CD4-positive, alpha-beta memory T cell (primary cell): Measurements from ENCODE around the gene TAS2R20. TPM values are rescaled to one million over a fixed set of nuclear protein-coding genes. Genes with fewer than 3 reads are reported as not detected.

Experiments
- polyA plus RNA-seq, 2 donors: library from polyadenylated mRNA; unstranded; fragments of 300-500 nt; fragmentation: Illumina TruSeq; gene quantifications; one replicate each; pipeline ENCODE4 v1.2.3, GENCODE V29; 2021
- total RNA-seq, 2 experiments: library from RNA; stranded (reverse); gene quantifications; one replicate each; pipeline ENCODE4 v1.2.3, GENCODE V29; 2021

Gene TAS2R20
- total and polyA plus RNA-seq, 4 experiments from 2014 or later, result 0.14 to 2.5 (median 1.3) TPM; not detected in 1

Other genes starting within 250 kb of the TAS2R20 start
- not detected for gene TAS2R7, start 195.7 kb downstream of the TAS2R20 start, total RNA-seq
- gene TAS2R7, start 195.7 kb downstream of the TAS2R20 start, polyA plus RNA-seq, result not detected
- not detected for gene TAS2R8, start 191.0 kb downstream of the TAS2R20 start, total RNA-seq
- not detected for gene TAS2R8, start 191.0 kb downstream of the TAS2R20 start, polyA plus RNA-seq
- gene TAS2R9, start 188.1 kb downstream of the TAS2R20 start, total RNA-seq, result not detected
- gene TAS2R9, start 188.1 kb downstream of the TAS2R20 start, polyA plus RNA-seq, result not detected
- under 1 TPM; 0.44 to 0.76 TPM for gene TAS2R10, start 171.9 kb downstream of the TAS2R20 start, total RNA-seq
- gene TAS2R10, start 171.9 kb downstream of the TAS2R20 start, polyA plus RNA-seq, result not detected
- 1 to 10 TPM in 1 of 2 experiments, under 1 TPM in 1; 0.87 to 1.5 TPM for gene PRR4, start 148.8 kb downstream of the TAS2R20 start, total RNA-seq
- 1 to 10 TPM in 1 of 2 donors, under 1 TPM in 1; 0.83 to 1.2 TPM for gene PRR4, start 148.8 kb downstream of the TAS2R20 start, polyA plus RNA-seq
- gene PRH1, start 114.0 kb downstream of the TAS2R20 start, total RNA-seq, result 10 to 100 TPM; 15.3 to 18.0 TPM
- 10 to 100 TPM in 1 of 2 donors, 1 to 10 TPM in 1; 1.2 to 13.3 TPM for gene PRH1, start 114.0 kb downstream of the TAS2R20 start, polyA plus RNA-seq
- gene TAS2R13, start 88.7 kb downstream of the TAS2R20 start, total RNA-seq, result under 1 TPM; 0.79 to 0.86 TPM
- gene TAS2R13, start 88.7 kb downstream of the TAS2R20 start, polyA plus RNA-seq, result not detected
- not detected for gene PRH2, start 69.1 kb downstream of the TAS2R20 start, total RNA-seq
- gene PRH2, start 69.1 kb downstream of the TAS2R20 start, polyA plus RNA-seq, result not detected
- 1 to 10 TPM; 1.9 to 2.2 TPM for gene TAS2R14, start 59.0 kb downstream of the TAS2R20 start, total RNA-seq
- under 1 TPM; 0.36 to 0.99 TPM for gene TAS2R14, start 59.0 kb downstream of the TAS2R20 start, polyA plus RNA-seq
- 1 to 10 TPM in 1 of 2 experiments, under 1 TPM in 1; 0.80 to 1.0 TPM for gene TAS2R50, start 11.4 kb downstream of the TAS2R20 start, total RNA-seq
- not detected for gene TAS2R50, start 11.4 kb downstream of the TAS2R20 start, polyA plus RNA-seq
- 1 to 10 TPM; 2.1 to 3.1 TPM for gene TAS2R19, start 24.3 kb upstream of the TAS2R20 start, total RNA-seq
- gene TAS2R19, start 24.3 kb upstream of the TAS2R20 start, polyA plus RNA-seq, result not detected
- 1 to 10 TPM; 3.1 to 3.2 TPM for gene TAS2R31, start 33.1 kb upstream of the TAS2R20 start, total RNA-seq
- not detected for gene TAS2R31, start 33.1 kb upstream of the TAS2R20 start, polyA plus RNA-seq
- 1 to 10 TPM; 1.1 to 1.3 TPM for gene TAS2R46, start 64.0 kb upstream of the TAS2R20 start, total RNA-seq
- under 1 TPM in 1 of 2 donors, not detected in 1; 0.22 TPM for gene TAS2R46, start 64.0 kb upstream of the TAS2R20 start, polyA plus RNA-seq
- under 1 TPM; 0.35 to 0.67 TPM for gene TAS2R43, start 94.0 kb upstream of the TAS2R20 start, total RNA-seq
- under 1 TPM in 1 of 2 donors, not detected in 1; 0.20 TPM for gene TAS2R43, start 94.0 kb upstream of the TAS2R20 start, polyA plus RNA-seq
- gene TAS2R30, start 136.3 kb upstream of the TAS2R20 start, total RNA-seq, result 1 to 10 TPM; 2.9 to 3.8 TPM
- not detected for gene TAS2R30, start 136.3 kb upstream of the TAS2R20 start, polyA plus RNA-seq
- gene SMIM10L1, start 172.9 kb upstream of the TAS2R20 start, total RNA-seq, result 10 to 100 TPM; 11.6 to 11.9 TPM
- gene SMIM10L1, start 172.9 kb upstream of the TAS2R20 start, polyA plus RNA-seq, result 10 to 100 TPM in 1 of 2 donors, 1 to 10 TPM in 1; 8.0 to 15.2 TPM
- not detected for gene TAS2R42, start 188.6 kb upstream of the TAS2R20 start, total RNA-seq
- gene TAS2R42, start 188.6 kb upstream of the TAS2R20 start, polyA plus RNA-seq, result not detected